Neuronal stem cell (in vitro differentiated cells): ENCODE measurements around the gene TRIM32.
"Not testable (repeated sequence)": the region's sequence is repeated elsewhere in the genome, so short reads cannot be mapped to it uniquely, and the experiment has no call there.

ENCODE experiments used
- DNase-seq: peaks from one replicate; pipeline ENCODE4 v3.0.0-alpha.2; 2013; ENCODE audit warnings: low spot score
- H2AFZ ChIP-seq: one replicate; pipeline ENCODE4 v1.6.1; 2013; ENCODE audit warnings: mild to moderate bottlenecking, low read length, inconsistent platforms
- H2AK5ac ChIP-seq: 2 replicates; pipeline ENCODE4 v1.6.1; 2013; ENCODE audit warnings: low read depth, mild to moderate bottlenecking, inconsistent platforms, low read length, moderate library complexity, mixed read lengths
- H2BK120ac ChIP-seq: 2 replicates; pipeline ENCODE4 v1.6.1; 2013; ENCODE audit warnings: low read depth, mild to moderate bottlenecking, inconsistent platforms, low read length, moderate library complexity, mixed read lengths
- H2BK12ac ChIP-seq: one replicate; pipeline ENCODE4 v1.6.1; 2013; ENCODE audit warnings: low read length, inconsistent platforms
- H2BK15ac ChIP-seq: 2 replicates; pipeline ENCODE4 v1.6.1; 2013; ENCODE audit warnings: mild to moderate bottlenecking, low read length, inconsistent platforms, mixed read lengths
- H2BK5ac ChIP-seq: one replicate; pipeline ENCODE4 v1.6.1; 2013; ENCODE audit warnings: inconsistent platforms, mild to moderate bottlenecking, low read length, moderate library complexity
- H3K14ac ChIP-seq: one replicate; pipeline ENCODE4 v1.6.1; 2013; ENCODE audit warnings: low read length, inconsistent platforms
- H3K18ac ChIP-seq: 2 replicates; pipeline ENCODE4 v1.6.1; 2013; ENCODE audit warnings: low read length, inconsistent platforms
- H3K23ac ChIP-seq: 2 replicates; pipeline ENCODE4 v1.6.1; 2013; ENCODE audit warnings: low read depth, mild to moderate bottlenecking, mixed read lengths, low read length, inconsistent platforms; ENCODE audit not compliant: poor library complexity
- H3K27ac ChIP-seq: replicated peaks from 3 replicates; pipeline ENCODE4 v1.5.1; 2013; ENCODE audit warnings: low read length, inconsistent platforms
- H3K27me3 ChIP-seq, 3 experiments: 2 replicates each; pipeline ENCODE4 v1.6.1; 2013; ENCODE audit warnings: low read length in 3 of 3, mild to moderate bottlenecking in 2 of 3, inconsistent platforms in 1 of 3, low read depth in 1 of 3, mixed read lengths in 1 of 3, moderate library complexity in 1 of 3; ENCODE audit not compliant: control insufficient read depth in 3 of 3, insufficient read depth in 3 of 3
- H3K36me3 ChIP-seq, 2 donors: replicated peaks in 1 of 2; 2 replicates each; pipeline ENCODE4 v1.6.1; 2013; ENCODE audit warnings: low read length in 2 of 2; ENCODE audit not compliant: control insufficient read depth in 2 of 2, insufficient read depth in 2 of 2
- H3K4ac ChIP-seq: 2 replicates; pipeline ENCODE4 v1.6.1; 2013; ENCODE audit warnings: inconsistent platforms, mild to moderate bottlenecking, low read length, moderate library complexity
- H3K4me1 ChIP-seq, 2 donors: 1 replicate in 1 of 2; 2 replicates in 1 of 2; pipeline ENCODE4 v1.6.1; 2013; ENCODE audit warnings: low read length in 2 of 2, low read depth in 1 of 2; ENCODE audit not compliant: control insufficient read depth in 2 of 2, insufficient read depth in 1 of 2
- H3K4me2 ChIP-seq: one replicate; pipeline ENCODE4 v1.6.1; 2013; ENCODE audit warnings: mild to moderate bottlenecking, low read length, inconsistent platforms; ENCODE audit not compliant: insufficient read depth, poor library complexity, severe bottlenecking
- H3K4me3 ChIP-seq, 2 donors: 2 replicates each; pipeline ENCODE4 v1.5.1; 2013; ENCODE audit warnings: low read length in 2 of 2, mild to moderate bottlenecking in 2 of 2, inconsistent platforms in 1 of 2, moderate library complexity in 1 of 2
- H3K79me1 ChIP-seq: one replicate; pipeline ENCODE4 v1.6.1; 2013; ENCODE audit warnings: low read depth, mild to moderate bottlenecking, inconsistent platforms, low read length, moderate library complexity
- H3K9ac ChIP-seq: one replicate; pipeline ENCODE4 v1.6.1; 2013; ENCODE audit warnings: mild to moderate bottlenecking, low read depth, low read length, inconsistent platforms; ENCODE audit not compliant: poor library complexity
- H3K9me3 ChIP-seq, 2 donors: replicated peaks in 1 of 2; 2 replicates each; pipeline versions ENCODE3 to v1.6.1; 2013; ENCODE audit warnings: low read length in 2 of 2, mild to moderate bottlenecking in 2 of 2, inconsistent platforms in 1 of 2, low read depth in 1 of 2, mixed read lengths in 1 of 2, moderate library complexity in 1 of 2; ENCODE audit not compliant: control insufficient read depth in 2 of 2, insufficient read depth in 1 of 2
- H4K8ac ChIP-seq: one replicate; pipeline ENCODE4 v1.6.1; 2013; ENCODE audit warnings: low read depth, mild to moderate bottlenecking, inconsistent platforms, low read length, moderate library complexity
- H4K91ac ChIP-seq: one replicate; pipeline ENCODE4 v1.6.1; 2013; ENCODE audit warnings: low read length, low read depth, mild to moderate bottlenecking, inconsistent platforms; ENCODE audit not compliant: poor library complexity
- WGBS, 2 donors: extraction: QIAGEN DNeasy Blood & Tissue Kit; methylation state at CpG; one replicate each; pipeline ENCODE4 v1.1.7; 2013; ENCODE audit warnings: missing lambda C conversion rate in 2 of 2, mixed read lengths in 1 of 2; ENCODE audit not compliant: insufficient read length in 2 of 2, insufficient replicate concordance in 1 of 2; ENCODE audit errors: extremely low coverage in 2 of 2; 5-methylcytosine and 5-hydroxymethylcytosine counted together

The TRIM32 gene

GRCh38 chr9:116688806-116689485 lies 1.8 kb downstream of the TRIM32 start:
- no peak overlapping the region for H2AFZ ChIP-seq
- H3K4ac ChIP-seq, result no peak overlapping the region
- DNase-seq, result no peak
- H3K9me3 ChIP-seq, result no peaks in the 10 kb centered on the region
- no peak overlapping the region for H2BK12ac ChIP-seq
- H4K8ac ChIP-seq, result no peak overlapping the region
- H3K23ac ChIP-seq, result no peak overlapping the region
- peaks cover 0 to 2% of the 10 kb centered on the region in 2 donors for H3K36me3 ChIP-seq
- H2AK5ac ChIP-seq, result no peak overlapping the region
- no peak overlapping the region for H4K91ac ChIP-seq
- no peak overlapping the region for H2BK5ac ChIP-seq
- H3K79me1 ChIP-seq, result no peaks in the 10 kb centered on the region
- H3K9ac ChIP-seq, result no peak overlapping the region
- WGBS, 2 donors, result no CpG with 5 or more reads among the region's 3 CpGs
- H2BK15ac ChIP-seq, result no peak overlapping the region
- H2BK120ac ChIP-seq, result no peak overlapping the region
- no peak overlapping the region for H3K14ac ChIP-seq
- H3K27me3 ChIP-seq, result no peaks in the 10 kb centered on the region
- peaks cover 5 to 6% of the 10 kb centered on the region in 2 donors for H3K4me1 ChIP-seq
- H3K27ac ChIP-seq, result no peak overlapping the region
- no peak overlapping the region for H3K18ac ChIP-seq
- no peak overlapping the region for H3K4me3 ChIP-seq
- no peak overlapping the region for H3K4me2 ChIP-seq

GRCh38 chr9:116689486-116690032 lies 2.5 kb downstream of the TRIM32 start:
- H3K27me3 ChIP-seq, result no peaks in the 10 kb centered on the region
- H2AFZ ChIP-seq, result no peak overlapping the region
- no peak overlapping the region for H2AK5ac ChIP-seq
- H4K8ac ChIP-seq, result no peak overlapping the region
- no peak overlapping the region for H3K4ac ChIP-seq
- H3K14ac ChIP-seq, result no peak overlapping the region
- peaks cover 0 to 5% of the 10 kb centered on the region in 2 donors for H3K36me3 ChIP-seq
- no CpG with 5 or more reads among the region's 3 CpGs for WGBS, 2 donors
- no peak overlapping the region for H3K27ac ChIP-seq
- no peak overlapping the region for H3K18ac ChIP-seq
- H3K9ac ChIP-seq, result no peak overlapping the region
- no peaks in the 10 kb centered on the region for H3K79me1 ChIP-seq
- DNase-seq, result no peak
- no peak overlapping the region for H3K4me3 ChIP-seq
- peaks cover 5 to 6% of the 10 kb centered on the region in 2 donors for H3K4me1 ChIP-seq
- no peaks in the 10 kb centered on the region for H3K9me3 ChIP-seq
- H2BK120ac ChIP-seq, result no peak overlapping the region
- no peak overlapping the region for H2BK15ac ChIP-seq
- no peak overlapping the region for H4K91ac ChIP-seq
- no peak overlapping the region for H2BK12ac ChIP-seq
- no peak overlapping the region for H3K4me2 ChIP-seq
- H3K23ac ChIP-seq, result no peak overlapping the region
- H2BK5ac ChIP-seq, result no peak overlapping the region

DNA sequence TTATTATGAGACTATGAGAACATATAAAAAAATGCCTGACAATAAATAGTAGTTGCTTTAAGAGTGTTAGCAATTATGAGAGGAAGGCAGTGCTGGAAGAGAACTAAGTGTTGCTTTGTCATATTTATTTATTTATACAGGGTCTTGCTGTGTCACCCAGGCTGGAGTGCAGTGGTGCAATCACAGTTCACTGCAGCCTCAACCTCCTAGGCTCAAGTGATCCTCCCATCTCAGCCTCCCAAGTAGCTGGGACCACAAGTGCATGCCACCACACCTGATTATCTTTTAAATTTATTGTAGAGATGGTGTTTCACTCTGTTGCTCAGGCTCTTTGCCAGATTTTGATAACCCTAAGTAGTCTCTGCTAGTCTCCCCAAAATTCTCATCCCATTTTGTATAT lies 3.7 kb downstream of the TRIM32 start:
- H3K18ac ChIP-seq, DNase-seq, H2AFZ ChIP-seq, H2BK12ac ChIP-seq, H3K23ac ChIP-seq, H3K9me3 ChIP-seq, H2BK5ac ChIP-seq, H4K91ac ChIP-seq, H3K14ac ChIP-seq, H3K4me3 ChIP-seq, H3K4me2 ChIP-seq, H2BK120ac ChIP-seq, H4K8ac ChIP-seq, H3K27me3 ChIP-seq, H3K4ac ChIP-seq, H3K27ac ChIP-seq, H2AK5ac ChIP-seq, H3K79me1 ChIP-seq, H2BK15ac ChIP-seq, H3K9ac ChIP-seq, H3K4me1 ChIP-seq: not testable (repeated sequence)
- H3K36me3 ChIP-seq, result peaks cover 0 to 11% of the 10 kb centered on the region in 2 donors

- H3K18ac ChIP-seq, result no peak overlapping the region
- WGBS, 2 donors, result no CpG with 5 or more reads among the region's 3 CpGs
These were observed 4.5 kb downstream of the TRIM32 start for GRCh38 chr9:116691607-116692006.

More at GRCh38 chr9:116691607-116692006, 4.5 kb downstream of the TRIM32 start:
- Histone ChIP-seq H2BK15ac (no peak overlapping the region), H2AFZ (no peak overlapping the region), H3K36me3 (peaks cover 0 to 12% of the 10 kb centered on the region in 2 donors), H2BK5ac (no peak overlapping the region), H3K27ac (no peak overlapping the region), H2BK120ac (no peak overlapping the region), H3K27me3 (no peaks in the 10 kb centered on the region), H3K79me1 (no peaks in the 10 kb centered on the region), H3K4me2 (no peak overlapping the region), H4K8ac (no peak overlapping the region), H3K23ac (no peak overlapping the region), H2BK12ac (no peak overlapping the region), H3K9me3 (no peaks in the 10 kb centered on the region), H3K4me3 (no peak overlapping the region), H3K4me1 (peaks cover 0 to 6% of the 10 kb centered on the region in 2 donors), H3K9ac (no peak overlapping the region), H3K4ac (no peak overlapping the region), H4K91ac (no peak overlapping the region), H2AK5ac (no peak overlapping the region), H3K14ac (no peak overlapping the region)
- DNase-seq, result no peak
